COR-L47 (cell line): Measurements from ENCODE around the gene MYO10.

Experiments used
- DNase-seq: peaks from one replicate; lab custom pipeline; 2025; lab: John Stamatoyannopoulos, UW

Gene MYO10

GRCh38 chr5:16709691-16710433 lies 226.2 kb downstream of the MYO10 start:
- DNase-seq, result no peak

DNA sequence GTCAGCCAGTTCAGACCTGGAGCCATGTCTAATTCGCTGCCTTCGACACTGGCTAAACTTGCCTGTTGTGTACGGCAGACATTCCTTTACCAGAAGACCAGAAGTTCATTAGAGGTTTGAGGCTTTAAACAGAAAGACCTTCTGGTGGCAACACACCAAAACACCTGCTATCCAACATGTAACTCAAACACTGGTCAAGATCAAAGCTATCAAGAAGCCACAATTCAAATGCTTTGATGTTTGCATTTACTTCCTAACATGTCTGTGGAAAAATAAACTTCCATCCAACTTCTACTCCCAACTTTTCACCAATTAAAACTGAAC lies 228.3 kb downstream of the MYO10 start:
- no peak for DNase-seq

GRCh38 chr5:16707168-16707868 lies 228.8 kb downstream of the MYO10 start:
- DNase-seq, result no peak

- no peak for DNase-seq
Measured at GRCh38 chr5:16704945-16705344, 231.1 kb downstream of the MYO10 start.

GRCh38 chr5:16702964-16703363 lies 233.1 kb downstream of the MYO10 start:
- no peak for DNase-seq

DNA sequence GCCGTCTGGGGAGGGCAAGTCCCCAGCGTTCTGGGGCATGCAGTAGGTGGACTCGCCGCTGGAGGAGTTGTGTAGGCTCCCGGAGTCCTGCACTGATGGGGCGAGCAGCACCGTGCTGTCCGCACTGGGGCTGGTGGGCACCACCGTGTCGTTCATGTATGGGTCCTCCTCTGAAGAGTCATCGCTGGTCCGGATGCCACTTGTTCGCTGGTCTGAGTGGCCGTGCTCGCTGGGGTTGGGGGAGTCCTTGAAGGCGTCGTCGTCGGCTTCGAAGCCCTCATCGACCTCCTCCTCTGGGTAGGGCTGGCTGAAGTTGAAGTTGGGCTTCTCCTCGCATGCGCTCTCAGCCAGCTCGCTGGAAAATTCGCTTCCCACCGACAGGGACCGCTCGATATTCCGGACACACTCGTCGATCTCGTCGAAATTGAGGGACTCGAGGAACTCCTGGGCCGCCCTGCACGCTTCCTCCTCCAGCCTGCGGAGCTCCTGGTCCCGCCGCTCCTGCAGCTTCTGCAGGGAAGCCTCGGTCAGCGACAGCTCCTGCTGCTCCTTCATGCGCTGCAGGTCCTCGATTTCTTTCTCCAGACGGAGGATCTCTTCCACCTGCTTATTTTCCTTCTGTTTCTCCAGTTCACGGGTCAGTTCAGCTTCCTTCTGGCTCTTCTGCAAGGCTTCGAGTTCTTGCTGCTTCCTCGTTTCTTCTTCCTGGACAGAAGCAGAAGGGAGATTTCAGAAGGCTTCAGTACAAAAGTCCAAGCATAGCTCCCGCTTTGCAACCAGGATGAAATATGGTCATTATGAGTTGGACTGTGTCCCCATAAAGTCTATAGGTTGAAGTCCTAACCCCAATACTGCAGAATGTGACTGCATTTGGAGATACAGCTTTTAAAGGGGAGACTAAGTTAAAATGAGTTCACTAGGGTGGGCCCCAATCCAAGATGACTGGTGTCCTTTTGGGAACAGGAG lies 234.7 kb downstream of the MYO10 start:
- no peak for DNase-seq

GRCh38 chr5:16700081-16700480 lies 236.0 kb downstream of the MYO10 start:
- no peak for DNase-seq

DNA sequence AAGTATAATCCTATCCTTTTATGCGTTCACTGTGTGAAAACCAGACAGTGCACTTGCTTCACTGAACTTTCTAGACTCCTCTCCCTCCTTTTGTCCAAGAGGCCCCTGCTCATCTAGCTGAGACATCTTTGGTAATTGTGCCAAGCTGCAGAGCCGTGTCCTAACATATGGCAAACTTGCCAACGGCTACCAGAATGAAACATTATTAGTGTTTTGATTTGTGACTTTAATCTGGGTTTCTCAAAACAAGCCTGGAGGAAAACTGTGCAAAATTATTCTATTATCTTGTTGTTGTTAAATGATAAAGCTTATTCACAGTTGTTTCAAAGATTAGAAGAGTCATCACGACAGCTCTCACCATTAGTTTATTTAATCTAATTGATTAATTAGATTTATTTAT lies 240.3 kb downstream of the MYO10 start:
- no peak for DNase-seq

DNA sequence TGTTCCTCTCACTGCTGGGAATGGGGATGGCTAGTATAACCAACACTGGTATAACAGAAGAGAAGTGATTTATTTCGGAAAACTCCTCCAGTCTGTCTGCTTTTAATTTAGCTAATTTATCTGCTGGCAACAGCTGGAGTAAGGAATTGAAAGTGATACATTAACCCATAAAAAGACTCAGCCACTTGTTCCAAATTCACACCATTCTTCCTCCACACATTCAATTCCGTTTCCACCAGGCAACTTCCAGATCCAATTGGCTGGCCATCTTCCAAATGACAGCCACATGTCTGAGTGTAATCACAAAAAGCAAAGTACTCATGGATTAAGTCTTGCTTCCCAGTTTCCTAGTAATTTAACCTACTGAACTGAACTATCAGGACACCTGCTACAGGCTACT lies 242.2 kb downstream of the MYO10 start:
- DNase-seq, result no peak

GRCh38 chr5:16691731-16692130 lies 244.4 kb downstream of the MYO10 start:
- DNase-seq, result no peak

GRCh38 chr5:16690243-16690852 lies 245.7 kb downstream of the MYO10 start:
- DNase-seq, result no peak

- no peak for DNase-seq
Measured at GRCh38 chr5:16687898-16688297, 248.2 kb downstream of the MYO10 start.

GRCh38 chr5:16685069-16685468 lies 251.0 kb downstream of the MYO10 start:
- DNase-seq, result no peak

DNA sequence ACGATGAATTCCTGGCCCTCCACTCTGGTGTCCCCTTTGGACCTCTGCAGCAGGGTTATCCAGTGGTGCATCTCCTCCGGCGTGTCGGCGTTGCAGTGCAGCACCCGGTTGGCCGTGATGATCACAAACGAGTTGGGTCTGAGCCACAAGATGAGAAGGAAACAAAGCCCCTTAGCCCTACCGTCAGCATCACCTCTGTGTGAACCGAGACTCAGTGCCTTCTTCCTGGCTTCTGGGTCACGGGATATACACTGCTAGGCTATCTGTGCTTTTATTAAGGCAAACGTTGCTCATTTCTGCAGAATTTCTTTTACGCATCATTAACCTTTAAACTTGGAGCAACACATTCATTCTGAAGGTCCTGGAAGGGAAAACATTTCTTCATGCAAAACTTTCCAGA lies 254.2 kb downstream of the MYO10 start:
- DNase-seq, result no peak

GRCh38 chr5:16679863-16680262 lies 256.2 kb downstream of the MYO10 start:
- no peak for DNase-seq

DNA sequence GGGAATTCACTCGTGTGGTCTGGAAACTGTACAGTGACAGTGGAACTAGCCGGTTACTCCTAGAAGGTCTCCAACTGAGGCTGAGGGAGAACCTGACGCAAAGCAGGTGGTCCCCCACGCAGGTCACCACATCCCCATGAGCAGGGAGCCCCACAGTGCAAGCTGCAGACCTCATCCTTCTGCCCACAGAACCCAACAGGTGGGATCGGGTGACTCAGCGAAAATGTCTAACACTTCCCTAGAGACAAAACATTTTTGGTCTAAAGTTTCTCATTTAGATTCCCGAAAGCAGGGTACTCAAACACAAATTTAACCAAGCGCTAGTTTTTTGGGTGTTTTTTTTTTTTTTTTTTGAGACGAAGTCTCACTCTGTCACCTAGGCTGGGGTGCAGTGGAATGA lies 256.9 kb downstream of the MYO10 start:
- no peak for DNase-seq

DNA sequence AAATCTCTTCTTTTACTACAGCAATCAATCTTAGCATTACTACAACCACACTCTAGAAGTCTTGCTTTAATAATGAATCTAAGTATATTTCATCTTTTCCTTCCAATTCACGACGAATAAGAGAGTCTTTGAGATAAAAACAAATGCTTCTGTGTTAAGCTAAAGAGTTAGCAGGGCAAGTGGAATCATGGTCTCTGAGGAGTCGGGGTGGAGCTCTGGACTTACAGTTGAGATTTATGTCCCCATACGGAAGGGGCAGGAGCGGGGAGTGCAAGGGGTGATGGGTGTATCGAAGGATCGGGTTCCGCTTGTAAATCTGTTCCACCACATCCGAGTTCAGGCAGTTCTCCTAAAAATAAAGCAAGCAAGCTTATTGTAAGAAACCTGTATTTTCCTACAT lies 260.3 kb downstream of the MYO10 start:
- no peak for DNase-seq

- no peak for DNase-seq
Measured at GRCh38 chr5:16674750-16675149, 261.3 kb downstream of the MYO10 start.

- DNase-seq, result peak; percentile 62
Measured at GRCh38 chr5:16673241-16674201, 262.6 kb downstream of the MYO10 start.

DNA sequence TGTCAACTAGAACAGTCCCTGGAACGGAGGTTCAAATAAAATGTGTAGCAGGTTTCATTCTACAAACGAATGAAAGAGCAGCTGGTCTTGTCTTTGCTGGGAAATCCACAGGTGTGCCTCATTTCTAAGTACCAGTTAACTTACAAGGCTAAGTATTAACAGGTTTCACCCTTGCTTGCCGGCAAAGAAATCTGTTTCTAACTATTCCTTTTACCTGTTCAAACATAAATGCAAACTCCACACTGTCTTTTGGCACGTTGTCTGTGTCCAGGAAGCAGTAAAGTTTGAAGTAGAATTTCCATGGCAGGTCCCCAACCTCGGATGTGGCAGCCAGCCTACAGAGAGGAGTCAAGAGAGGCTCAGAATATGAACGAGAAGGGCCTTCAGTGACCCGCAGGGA lies 264.9 kb downstream of the MYO10 start:
- DNase-seq, result no peak

DNA sequence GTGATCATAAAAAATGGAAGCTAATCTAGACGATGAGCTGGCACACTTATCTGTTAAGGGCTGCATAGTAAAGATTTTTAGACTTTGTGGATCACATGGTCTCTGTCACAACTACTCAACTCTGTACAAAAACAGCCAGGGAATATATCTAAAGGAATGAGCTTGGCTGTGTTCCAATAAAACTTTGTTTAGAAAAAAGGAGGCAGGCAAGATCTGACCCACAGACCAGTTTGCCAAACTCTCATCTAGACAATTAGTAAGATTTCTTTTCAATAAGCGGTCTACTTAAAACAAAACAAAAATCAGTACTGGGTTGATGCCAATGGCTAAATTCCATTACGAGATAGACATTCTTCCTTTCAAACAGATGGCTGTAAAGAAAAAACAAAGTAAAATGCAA lies 266.3 kb downstream of the MYO10 start:
- DNase-seq, result no peak
